Fibroblast of gingiva (primary cell): ENCODE measurements around the gene ANKRD63.

ENCODE experiments used
- DNase-seq: peaks from one replicate; pipeline ENCODE4 v3.0.0-alpha.2; 2011; ENCODE audit warnings: low read depth

Gene ANKRD63

DNA sequence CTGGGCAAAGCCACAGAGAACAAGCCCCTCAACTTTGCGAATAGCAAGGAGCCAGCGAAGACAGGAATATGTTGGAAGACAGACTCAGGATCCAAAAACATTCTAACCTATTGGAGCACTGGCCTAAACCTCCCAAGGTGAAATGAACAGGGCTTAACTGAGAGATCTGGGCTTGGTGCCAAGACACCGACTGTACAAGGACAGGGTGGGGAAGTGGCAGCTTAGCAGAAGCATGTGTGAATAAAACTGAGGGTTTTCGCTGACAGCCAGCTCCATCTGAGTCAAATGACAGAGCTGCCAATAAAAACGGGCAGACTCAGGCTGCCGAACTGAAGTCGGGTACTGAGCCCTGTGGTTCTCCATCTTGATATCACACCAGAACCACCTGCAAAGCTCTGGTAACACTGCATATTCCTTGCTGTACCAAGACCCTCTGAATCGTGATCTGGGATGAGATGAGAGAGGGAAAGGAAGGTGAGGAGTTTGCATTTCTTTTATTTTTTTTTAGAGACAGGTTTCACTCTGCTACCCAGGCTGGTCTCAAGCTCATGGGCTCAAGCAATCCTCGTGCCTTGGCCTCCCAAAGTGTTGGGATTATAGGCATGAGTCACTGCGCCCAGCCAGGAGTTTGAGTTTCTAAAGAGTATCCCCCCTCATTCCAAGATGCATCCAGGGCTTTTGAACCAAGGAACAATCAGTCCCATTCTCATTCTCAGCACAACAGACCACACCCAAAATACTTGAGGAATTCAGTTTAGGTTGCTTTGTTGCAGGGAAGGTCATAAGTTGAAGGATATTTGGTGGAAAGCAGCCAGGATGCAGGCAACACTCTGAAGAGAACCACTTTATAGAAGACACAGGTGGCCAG lies 30.9 kb upstream of the ANKRD63 start:
- DNase-seq: no peak

DNA sequence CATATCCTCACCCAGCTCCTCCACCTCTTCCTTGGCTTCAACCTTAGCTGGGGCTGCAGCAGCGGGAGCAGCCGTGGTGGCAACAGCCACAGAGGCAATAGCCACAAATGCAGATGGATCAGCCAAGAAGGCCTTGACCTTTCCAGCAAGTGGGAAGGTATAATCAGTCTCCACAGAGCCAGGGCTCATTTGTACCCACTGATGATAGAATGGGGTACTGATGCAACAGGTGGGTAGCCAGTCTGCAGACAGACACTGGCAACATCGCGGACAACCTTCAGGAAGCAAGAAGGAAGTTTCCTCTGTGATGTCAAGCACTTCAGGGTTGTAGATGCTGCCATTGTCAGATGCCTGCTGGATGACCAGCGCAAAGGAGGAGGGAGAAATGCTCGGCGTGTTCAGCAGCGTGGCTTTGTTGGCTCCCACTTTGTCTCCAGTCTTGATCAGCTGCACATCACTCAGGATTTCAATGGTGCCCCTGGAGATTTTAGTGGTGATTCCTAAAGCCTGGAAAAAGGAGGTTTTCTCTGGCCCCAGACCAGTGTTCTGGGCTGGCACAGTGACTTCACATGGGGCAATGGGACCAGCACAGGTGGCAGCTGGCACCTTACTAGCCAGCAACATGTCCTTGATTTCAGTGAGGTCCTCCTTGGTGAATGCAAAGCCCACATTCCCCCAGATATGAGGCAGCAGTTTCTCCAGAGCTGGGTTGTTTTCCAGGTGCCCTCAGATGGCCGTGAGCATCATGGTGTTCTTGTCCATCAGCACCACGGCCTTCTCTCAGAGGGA lies 29.7 kb upstream of the ANKRD63 start:
- no peak for DNase-seq

- no peak for DNase-seq
Observed at GRCh38 chr15:40310993-40311392, 28.1 kb upstream of the ANKRD63 start.

- no peak for DNase-seq
Observed at GRCh38 chr15:40310001-40310959, 27.4 kb upstream of the ANKRD63 start.

GRCh38 chr15:40309344-40309862 lies 26.5 kb upstream of the ANKRD63 start:
- no peak for DNase-seq

DNA sequence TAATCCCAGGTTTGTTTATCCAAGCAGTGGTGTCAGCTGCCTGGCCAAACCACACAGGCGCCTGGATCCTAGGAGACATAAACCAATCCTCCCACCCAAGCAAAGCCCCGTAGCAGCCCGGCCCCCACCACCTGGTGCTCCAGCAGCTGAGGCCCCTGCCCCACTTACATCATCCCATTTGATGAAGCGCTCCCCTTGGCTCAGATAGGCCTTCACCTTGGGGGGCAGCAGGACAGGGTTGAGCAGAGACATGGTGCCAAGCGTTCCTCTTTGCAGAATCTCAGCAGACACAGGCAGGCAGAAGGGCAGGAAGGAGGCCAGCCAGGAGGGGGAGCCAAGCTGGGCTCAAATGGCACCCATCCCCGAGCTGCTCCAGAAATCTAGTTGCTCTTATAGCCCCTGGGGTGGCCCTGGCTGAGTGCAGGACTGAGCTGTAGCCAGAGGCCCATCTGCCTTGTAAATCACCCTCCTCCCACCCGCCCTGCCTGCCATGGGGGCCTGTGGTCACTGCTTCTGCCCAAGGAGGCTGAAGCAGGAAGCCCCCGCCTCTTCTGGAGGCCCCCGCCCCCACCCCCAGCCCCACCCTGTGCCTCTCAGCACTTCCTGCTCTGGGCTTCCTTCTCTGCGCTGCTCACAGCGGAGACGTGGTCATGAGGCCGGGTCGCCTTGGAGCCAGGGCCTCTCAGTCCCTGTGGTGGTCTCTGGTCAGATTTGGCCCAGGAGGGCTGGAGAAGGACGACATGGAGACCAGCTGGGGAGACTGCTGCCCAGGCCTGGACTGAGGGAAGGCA lies 24.8 kb upstream of the ANKRD63 start, which contains the start of gene PLCB2:
TSS of gene PLCB2 (minus strand) at position 515 of the 791 bp plus-strand sequence. CDS start at position 252, 263 bp downstream.
- no peak for DNase-seq

- DNase-seq: no peak
Observed at GRCh38 chr15:40306908-40307307, 24.0 kb upstream of the ANKRD63 start.

DNA sequence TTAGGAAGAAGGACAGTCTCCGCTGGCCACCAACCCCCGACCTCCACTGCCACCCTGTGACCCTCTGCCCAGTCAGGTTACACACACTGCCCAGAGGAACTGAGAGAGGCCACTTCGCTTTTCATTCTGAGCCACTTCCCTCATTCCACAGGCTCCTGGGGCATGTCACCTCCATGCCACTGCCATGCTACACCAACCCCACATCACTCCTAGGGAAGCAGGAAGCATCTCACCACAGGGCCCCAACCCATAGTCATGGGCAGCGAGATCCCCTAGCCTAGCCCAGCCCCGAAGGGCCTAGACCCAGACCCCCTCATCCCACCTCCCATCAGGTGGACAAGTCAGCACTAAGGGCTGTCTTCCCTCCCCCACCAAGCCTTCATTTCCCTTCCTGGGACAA lies 23.5 kb upstream of the ANKRD63 start:
- no peak for DNase-seq

DNA sequence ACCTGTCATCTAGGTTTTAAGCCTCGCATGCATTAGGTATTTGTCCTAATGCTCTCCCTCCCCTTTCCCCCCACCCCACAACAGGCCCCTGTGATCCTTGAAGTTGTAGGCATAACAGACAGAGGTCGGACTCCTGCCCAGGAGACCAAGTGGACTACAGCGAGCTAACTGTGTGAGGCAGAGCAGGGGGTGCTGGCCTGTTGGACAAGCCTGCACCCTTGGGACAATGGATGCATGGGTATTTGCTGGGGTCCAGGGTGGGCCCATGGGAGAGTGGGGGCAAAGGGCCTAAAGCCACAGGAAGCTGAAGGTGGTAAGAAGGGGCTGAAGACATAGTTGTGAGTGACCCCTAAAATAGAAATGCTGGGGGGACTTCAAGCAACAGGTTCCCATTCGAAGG lies 22.4 kb upstream of the ANKRD63 start:
- no peak for DNase-seq

- DNase-seq: no peak
Observed at GRCh38 chr15:40303576-40303975, 20.7 kb upstream of the ANKRD63 start.

- no peak for DNase-seq
Observed at GRCh38 chr15:40302981-40303380, 20.1 kb upstream of the ANKRD63 start.

- no peak for DNase-seq
Observed at GRCh38 chr15:40302288-40302886, 19.5 kb upstream of the ANKRD63 start.

- no peak for DNase-seq
Observed at GRCh38 chr15:40301467-40302179, 18.8 kb upstream of the ANKRD63 start.

DNA sequence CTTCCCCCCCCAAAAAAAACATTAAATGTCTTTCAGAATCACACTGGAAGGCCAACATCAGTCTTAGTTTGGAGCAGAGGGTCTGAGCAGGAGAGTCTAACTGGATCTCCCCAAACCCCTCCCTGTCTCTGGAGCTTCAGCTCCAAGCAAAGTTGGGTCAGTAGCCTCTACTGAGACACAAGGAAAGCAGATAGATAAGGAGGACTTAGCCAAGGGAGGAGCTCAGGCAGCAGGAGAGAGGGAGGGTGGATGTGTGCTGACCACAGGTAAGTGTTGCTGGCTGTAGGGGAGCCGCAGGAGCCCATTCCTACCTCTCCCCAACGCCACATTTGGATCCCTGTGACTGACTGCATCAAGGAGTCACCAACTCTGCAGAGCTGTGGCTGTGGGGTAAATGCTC lies 17.9 kb upstream of the ANKRD63 start:
- DNase-seq: no peak

DNA sequence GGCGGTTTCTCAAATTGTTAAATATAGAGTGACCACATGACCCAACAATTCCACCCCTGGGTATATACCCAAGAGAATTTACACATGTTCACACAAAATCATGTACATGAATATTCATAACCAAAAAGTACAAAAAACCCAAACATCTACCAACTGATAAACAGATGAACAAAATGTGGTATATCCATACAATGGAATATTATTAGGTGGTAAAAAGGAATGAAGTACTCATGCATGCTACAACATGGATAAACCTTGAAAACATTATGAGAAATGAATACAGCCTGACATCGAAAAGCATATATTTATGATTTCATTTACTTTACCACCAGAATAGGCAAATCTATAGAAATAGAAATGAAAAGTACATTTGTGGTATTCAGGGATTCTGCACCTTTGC lies 17.5 kb upstream of the ANKRD63 start:
- no peak for DNase-seq

DNA sequence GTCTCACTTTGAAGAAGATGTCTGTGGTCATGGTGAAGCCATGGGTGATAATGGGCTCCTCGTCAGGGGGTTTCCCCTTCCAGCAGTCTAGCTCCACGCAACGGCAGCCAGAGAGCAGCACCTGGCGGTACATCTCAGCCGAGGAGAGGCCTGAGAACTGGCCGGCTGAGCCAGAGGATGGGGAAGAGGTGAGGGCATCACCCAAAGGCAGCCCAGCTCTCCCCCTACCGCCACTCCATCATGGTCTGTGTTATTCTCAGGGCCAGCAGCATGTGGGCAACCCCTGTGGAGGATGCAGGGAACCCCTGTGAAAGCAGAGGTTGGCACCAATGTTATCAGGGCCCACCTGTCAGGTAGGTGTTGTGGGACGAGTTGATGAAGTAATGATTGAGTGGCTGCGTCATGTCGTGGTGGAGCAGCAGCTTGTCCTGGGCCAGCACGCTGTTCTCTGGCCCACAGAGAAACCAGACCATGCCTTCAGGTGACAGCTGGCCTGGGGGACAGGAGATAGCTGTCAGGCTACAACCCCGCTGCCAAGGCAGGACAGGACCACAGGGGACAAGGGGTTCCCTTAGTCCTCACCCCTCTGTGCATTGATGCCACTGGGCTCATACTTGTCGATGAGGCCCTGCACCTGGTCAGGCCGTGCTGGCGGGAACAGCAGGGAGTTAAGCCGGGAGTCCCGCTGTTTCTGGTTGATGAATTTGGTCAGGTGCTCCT lies 15.5 kb upstream of the ANKRD63 start:
- no peak for DNase-seq

DNA sequence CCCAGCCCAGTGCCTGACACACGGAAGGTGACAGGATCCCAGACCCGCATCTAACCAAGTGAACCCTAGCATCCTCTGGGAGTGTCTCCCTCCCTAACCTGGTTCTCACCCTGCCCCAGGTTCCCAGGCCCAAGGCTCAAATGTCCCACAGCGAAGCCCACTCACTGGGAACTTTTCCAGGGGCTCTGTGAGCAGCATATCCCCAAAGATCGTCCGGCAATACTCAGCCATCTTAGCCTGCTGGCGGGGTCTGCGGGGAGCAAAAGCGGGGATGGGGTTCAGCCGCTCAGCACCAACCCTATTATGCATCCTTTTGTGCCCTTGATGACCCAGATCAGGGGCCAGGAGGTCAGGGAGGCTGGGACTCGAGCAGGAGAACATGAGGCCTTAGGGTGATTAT lies 14.5 kb upstream of the ANKRD63 start:
- DNase-seq: no peak

DNA sequence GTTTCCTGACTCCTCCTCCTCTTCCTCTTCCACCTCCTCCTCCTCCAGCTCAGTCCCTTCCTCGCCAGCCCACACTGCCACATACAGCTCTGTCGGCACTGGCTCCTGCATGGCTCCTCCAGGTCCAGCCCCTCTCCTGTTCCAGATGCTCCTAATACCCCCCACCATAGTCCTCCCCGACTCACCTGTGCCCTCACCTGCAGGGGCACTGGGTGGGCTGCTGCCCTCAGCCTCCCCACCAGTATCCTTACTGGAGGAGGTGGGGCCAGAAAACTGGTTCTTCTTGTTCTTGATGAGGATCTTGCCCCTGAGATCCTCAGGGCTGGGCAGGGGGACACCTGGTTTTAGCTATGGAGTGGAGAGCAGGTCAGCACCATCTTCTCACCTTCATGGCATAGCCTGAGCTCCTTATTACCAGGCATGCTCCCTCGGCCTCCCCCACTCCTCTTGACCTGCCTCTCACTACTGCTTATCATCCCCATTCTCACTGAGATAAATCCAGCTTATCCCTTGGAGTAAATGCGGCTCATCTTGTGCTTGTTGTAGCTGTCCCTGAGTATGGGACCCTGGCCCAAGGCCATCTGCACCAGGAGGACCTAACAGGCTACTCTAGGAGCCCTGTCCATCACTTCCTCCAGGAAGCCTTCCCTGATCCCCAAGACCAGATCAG lies 13.8 kb upstream of the ANKRD63 start:
- no peak for DNase-seq
